K562 (cell line): ENCODE data around the gene AGAP3. TPM values are rescaled to one million over a fixed set of nuclear protein-coding genes. Genes with fewer than 3 reads are reported as not detected.

Experiments
- COPS2 ChIP-seq: fragments of 450-650 bp; conservative IDR thresholded peaks from 2 replicates; pipeline ENCODE4 v1.6.1; 2016; ENCODE audit warnings: mild to moderate bottlenecking, moderate library complexity
- ESRRB ChIP-seq: fragments of 250-450 bp; sonication (Bioruptor Pico); IDR thresholded peaks from 2 replicates; pipeline ENCODE4 v1.5.0; 2020; ENCODE audit warnings: mild to moderate bottlenecking, moderate library complexity, borderline replicate concordance
- NCOR1 ChIP-seq: fragments of 450-650 bp; IDR thresholded peaks from 2 replicates; pipeline ENCODE4 v1.6.1; 2016; ENCODE audit warnings: mild to moderate bottlenecking, moderate library complexity
- TAF15 ChIP-seq: fragments of 200-400 bp; formaldehyde crosslinking; IDR thresholded peaks from 2 replicates; pipeline ENCODE4 v1.6.1; 2017; ENCODE audit warnings: mild to moderate bottlenecking, low read depth, low read length, moderate library complexity
- TSHZ1 ChIP-seq: fragments of 250-450 bp; sonication (Bioruptor Pico); IDR thresholded peaks from 2 replicates; pipeline ENCODE4 v1.4.0; 2020; ENCODE audit warnings: mild to moderate bottlenecking, moderate library complexity
- WHSC1 ChIP-seq: IDR thresholded peaks from one replicate; pipeline ENCODE4 v1.6.1; 2012; ENCODE audit warnings: low read length, control low read depth, inconsistent platforms
- ZBTB17 ChIP-seq: fragments of 450-650 bp; formaldehyde crosslinking; IDR thresholded peaks from 2 replicates; pipeline ENCODE4 v1.4.0; 2020; ENCODE audit warnings: mild to moderate bottlenecking
- ZNF133 ChIP-seq: fragments of 250-450 bp; sonication (Bioruptor Pico); IDR thresholded peaks from 2 replicates; pipeline ENCODE4 v1.4.0; 2020; ENCODE audit warnings: mild to moderate bottlenecking
- ZNF740 ChIP-seq, 3 experiments: fragments of 200-800 bp in 1 of 3; sonication (Bioruptor generic) in 1 of 3; sonication (generic) in 1 of 3; formaldehyde crosslinking in 1 of 3; IDR thresholded peaks; 2 replicates each; pipeline versions ENCODE4 v1.6.1 to v1.8.0; 2016 to 2022; ENCODE audit warnings: mild to moderate bottlenecking in 2 of 3, missing compliant biosample characterization in 2 of 3, missing genetic modification characterization in 2 of 3, missing genetic modification reagents in 1 of 3
- polyA plus RNA-seq, 8 experiments: library from polyadenylated mRNA; depleted of rRNA in 4 of 8; stranded (reverse) in 5 of 8; unstranded in 3 of 8; fragments of >200 nt; fragmentation: Nextera tagmentation in 2 of 8; fragmentation: Illumina TruSeq in 1 of 8; extraction: Ambion mirVana in 2 of 8; extraction: Trizol in 1 of 8; gene quantifications; 2 replicates each; pipeline versions ENCODE4 v1.2.1 to v1.2.3, GENCODE V29; 2011 to 2014; ENCODE audit warnings: inconsistent platforms in 1 of 8, missing spikeins in 1 of 8
- total RNA-seq, 7 experiments: library from RNA; depleted of rRNA in 6 of 7; stranded (reverse); fragments of >200 nt in 6 of 7; fragmentation: Illumina TruSeq in 2 of 7; extraction: Trizol in 2 of 7; gene quantifications; 2 replicates each; pipeline versions ENCODE4 v1.2.1 to v1.2.3, GENCODE V29; 2011 to 2021; ENCODE audit warnings: low replicate concordance in 1 of 7

AGAP3 gene
- total and polyA plus RNA-seq, 9 of the 15 experiments (the other 6 are each of a cell fraction or from before 2014, with no cell fraction given) = 3.4 to 208 (median 62.2) TPM

- no peak for TF ChIP-seq TSHZ1
- TF ChIP-seq COPS2 = no peak
- TF ChIP-seq ESRRB (CRISPR knock-in tag) = no peak
- no peak for TF ChIP-seq TAF15
- TF ChIP-seq ZBTB17 = no peak
- TF ChIP-seq WHSC1 = no peak
- TF ChIP-seq ZNF740 (CRISPR knock-in tag; IDR thresholded peaks at IDR 0.05) = no peak
- no peak for TF ChIP-seq ZNF740 (tag; IDR thresholded peaks at IDR 0.05)
- no peak for TF ChIP-seq NCOR1
- no peak for TF ChIP-seq ZNF133 (CRISPR knock-in tag)
- TF ChIP-seq, all 486 proteins: peak for 0
These were observed 80.4 kb downstream of the AGAP3 start (continued) for GRCh38 chr7:151166629-151167196.
